ENCODE results near the gene SULF2. TPM values are rescaled to one million over a fixed set of nuclear protein-coding genes. Genes with fewer than 3 reads are reported as not detected.

SULF2 gene
- total RNA-seq, 4 donors from 2014 or later: 41.2 to 177 (median 62.3) TPM

GRCh38 chr20:47802975-47803374 lies 17.7 kb upstream of the SULF2 start:
- TF ChIP-seq POLR2A (IDR thresholded peaks at IDR 0.05): no peak
- TF ChIP-seq EP300 (IDR thresholded peaks at IDR 0.05): no peak
- TF ChIP-seq CTCF (IDR thresholded peaks at IDR 0.05): no peak
- TF ChIP-seq POLR2AphosphoS5 (IDR thresholded peaks at IDR 0.05): no peak
- 92 to 96% methylated on average over 3 of the region's 3 CpGs for WGBS, 2 donors (ENCODE audit: low coverage in 1 of 2)
- peaks cover 3% of the 10 kb centered on the region for H3K27me3 ChIP-seq

GRCh38 chr20:47802226-47802920 lies 17.1 kb upstream of the SULF2 start:
- TF ChIP-seq POLR2A (IDR thresholded peaks at IDR 0.05): no peak
- TF ChIP-seq POLR2AphosphoS5 (IDR thresholded peaks at IDR 0.05): no peak
- no peak for TF ChIP-seq EP300 (IDR thresholded peaks at IDR 0.05)
- no peak for TF ChIP-seq CTCF (IDR thresholded peaks at IDR 0.05)
- Histone ChIP-seq H3K27me3 (peaks cover 3% of the 10 kb centered on the region), H3K4me3 (no peak overlapping the region), H3K27ac (no peak overlapping the region), H3K9me3 (no peaks in the 10 kb centered on the region), H3K36me3 (no peaks in the 10 kb centered on the region), H3K4me1 (no peaks in the 10 kb centered on the region)
- WGBS, 2 donors (ENCODE audit: low coverage in 1 of 2): 90% methylated on average over 2 of the region's 18 CpGs; no CpG with 5 or more reads in 1 of the 2 donors
- ATAC-seq: no peak

More at GRCh38 chr20:47802975-47803374, 17.7 kb upstream of the SULF2 start:
- Histone ChIP-seq H3K27ac (no peak overlapping the region), H3K4me1 (no peaks in the 10 kb centered on the region), H3K36me3 (no peaks in the 10 kb centered on the region), H3K9me3 (no peaks in the 10 kb centered on the region), H3K4me3 (no peak overlapping the region)
- ATAC-seq: no peak

- Histone ChIP-seq H3K36me3 (no peaks in the 10 kb centered on the region), H3K4me3 (no peak overlapping the region), H3K27me3 (peaks cover 3% of the 10 kb centered on the region), H3K27ac (no peak overlapping the region), H3K9me3 (no peaks in the 10 kb centered on the region), H3K4me1 (no peaks in the 10 kb centered on the region)
- WGBS, 2 donors (ENCODE audit: low coverage in 1 of 2): 86 to 88% methylated on average over 7 to 9 of the region's 15 CpGs
- no peak for ATAC-seq
- TF ChIP-seq EP300 (IDR thresholded peaks at IDR 0.05) (no peak), CTCF (IDR thresholded peaks at IDR 0.05) (no peak), POLR2AphosphoS5 (IDR thresholded peaks at IDR 0.05) (no peak), POLR2A (IDR thresholded peaks at IDR 0.05) (no peak)
Measured at GRCh38 chr20:47801759-47802158, 16.5 kb upstream of the SULF2 start.

GRCh38 chr20:47801079-47801478 lies 15.8 kb upstream of the SULF2 start:
- Histone ChIP-seq H3K27ac (no peak overlapping the region), H3K4me1 (no peaks in the 10 kb centered on the region), H3K36me3 (no peaks in the 10 kb centered on the region), H3K27me3 (no peaks in the 10 kb centered on the region), H3K4me3 (no peak overlapping the region), H3K9me3 (no peaks in the 10 kb centered on the region)
- TF ChIP-seq POLR2A (IDR thresholded peaks at IDR 0.05) (no peak), CTCF (IDR thresholded peaks at IDR 0.05) (no peak), POLR2AphosphoS5 (IDR thresholded peaks at IDR 0.05) (no peak), EP300 (IDR thresholded peaks at IDR 0.05) (no peak)
- WGBS, 2 donors (ENCODE audit: low coverage in 1 of 2): 96 to 97% methylated on average over 4 to 5 of the region's 5 CpGs
- ATAC-seq: no peak

- H3K9me3 ChIP-seq: no peaks in the 10 kb centered on the region
- 100% methylated on average over 1 of the region's 11 CpGs; no CpG with 5 or more reads in 1 of the 2 donors for WGBS, 2 donors (ENCODE audit: low coverage in 1 of 2)
- no peaks in the 10 kb centered on the region for H3K4me1 ChIP-seq
- no peak overlapping the region for H3K27ac ChIP-seq
- H3K36me3 ChIP-seq: no peaks in the 10 kb centered on the region
- no peaks in the 10 kb centered on the region for H3K27me3 ChIP-seq
- no peak overlapping the region for H3K4me3 ChIP-seq
- no peak for TF ChIP-seq POLR2AphosphoS5 (IDR thresholded peaks at IDR 0.05)
- TF ChIP-seq POLR2A (IDR thresholded peaks at IDR 0.05): no peak
- TF ChIP-seq EP300 (IDR thresholded peaks at IDR 0.05): no peak
- no peak for TF ChIP-seq CTCF (IDR thresholded peaks at IDR 0.05)
- ATAC-seq: no peak
Measured at GRCh38 chr20:47800623-47801022, 15.3 kb upstream of the SULF2 start.
